SK-N-MC (cell line): ENCODE measurements around the gene STK17B.

Source experiments
- EZH2 ChIP-seq: fragments of 200-600 bp; sonication (generic); IDR thresholded peaks from one replicate; pipeline ENCODE4 v1.6.1; 2017; ENCODE audit warnings: antibody characterized with exemption
- FOXP2 ChIP-seq: optimal IDR thresholded peaks from 2 replicates; pipeline ENCODE3; 2011; ENCODE audit warnings: mild to moderate bottlenecking, moderate library complexity; ENCODE audit not compliant: insufficient read depth; ENCODE audit errors: extremely low read length, control extremely low read depth
- POLR2AphosphoS5 ChIP-seq: IDR thresholded peaks from 2 replicates; pipeline ENCODE4 v1.6.1; 2012; ENCODE audit warnings: mild to moderate bottlenecking, low read depth, low read length, borderline replicate concordance

DNA sequence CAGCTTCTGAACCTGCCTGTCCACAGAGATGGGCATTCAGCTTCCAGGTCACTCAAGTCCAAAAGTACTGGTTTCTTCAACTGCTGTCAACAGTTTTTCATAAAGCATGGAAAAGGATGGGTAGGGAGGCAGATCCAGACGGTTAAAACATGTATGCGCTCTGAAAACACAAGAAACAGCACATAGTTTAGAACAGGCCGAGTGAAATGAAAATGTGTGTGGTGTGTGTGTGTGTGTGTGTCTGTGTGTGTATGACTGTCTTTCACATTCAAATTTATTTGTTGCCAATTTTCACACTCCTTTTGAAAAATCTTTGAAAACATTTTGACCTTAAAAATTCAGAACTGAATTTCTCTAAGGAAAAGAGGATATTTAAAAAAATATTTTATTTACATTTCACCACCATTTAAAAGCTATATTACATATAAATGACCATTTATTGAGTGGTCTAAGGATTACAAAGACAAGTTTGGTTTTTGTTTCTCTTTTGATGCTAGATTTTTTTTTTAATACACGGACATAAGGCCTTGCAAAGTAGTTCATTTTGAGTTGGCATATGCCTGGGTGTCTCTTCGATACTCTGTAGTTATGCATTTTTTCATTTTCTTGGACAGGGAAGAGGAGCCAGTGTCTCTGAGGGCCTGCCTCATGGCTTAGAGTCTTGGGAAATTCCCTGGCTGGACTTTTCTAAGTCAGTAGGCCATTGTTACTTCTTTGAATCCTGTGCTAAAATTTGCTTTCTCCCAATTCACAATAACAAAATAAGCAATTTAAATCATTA lies 30.0 kb upstream of the STK17B start:
- TF ChIP-seq POLR2AphosphoS5 (no peak), FOXP2 (no peak), EZH2 (no peak)
